ENCODE data around the gene GNAI3. TPM values are rescaled to one million over a fixed set of nuclear protein-coding genes. Genes with fewer than 3 reads are reported as not detected.
A peak's percentile ranks its signal among the peaks of the same experiment; 100 is the strongest.

Gene GNAI3
- total and polyA plus RNA-seq, 8 donors = 1.1 to 3.9 (median 2.8) TPM

GRCh38 chr1:109621379-109622136 is 73.1 kb downstream of the GNAI3 start:
- H3K9me3 ChIP-seq = no peaks in the 10 kb centered on the region
- peaks cover 3 to 15% (median 14%) of the 10 kb centered on the region in 3 donors for H3K4me1 ChIP-seq
- H3K27me3 ChIP-seq = no peaks in the 10 kb centered on the region
- peaks cover 0 to 7% (median under 1%) of the 10 kb centered on the region in 3 donors for H3K36me3 ChIP-seq
- TF ChIP-seq CTCF (IDR thresholded peaks at IDR 0.05) = no peak
- intact Hi-C loops (cut with DNase I) = no loop called here
- H3K27ac ChIP-seq = no peak overlapping the region
- FAIRE-seq (no peak), DNase-seq (peak in 3 of 6 donors; percentile 17 to 49 (median 30)), ATAC-seq (no peak)
- H3K4me3 ChIP-seq = peak overlapping the region in 3 of 4 donors; percentile 66 to 84 (median 80)
- 37 to 39% methylated on average over 13 of the region's 13 CpGs for WGBS, 2 donors

GRCh38 chr1:109622137-109622892 is 73.9 kb downstream of the GNAI3 start:
- Histone ChIP-seq H3K4me3 (no peak overlapping the region), H3K36me3 (peaks cover 0 to 15% (median 5%) of the 10 kb centered on the region in 3 donors), H3K27ac (no peak overlapping the region), H3K27me3 (no peaks in the 10 kb centered on the region), H3K9me3 (no peaks in the 10 kb centered on the region), H3K4me1 (peaks cover 3 to 15% (median 14%) of the 10 kb centered on the region in 3 donors)
- intact Hi-C loops (cut with DNase I) = no loop called here
- FAIRE-seq (no peak), DNase-seq (peak in 1 of 6 donors; percentile 8), ATAC-seq (no peak)
- TF ChIP-seq CTCF (IDR thresholded peaks at IDR 0.05) = no peak
- WGBS, 2 donors = 77 to 84% methylated on average over 11 of the region's 11 CpGs

GRCh38 chr1:109622895-109623294 is 74.5 kb downstream of the GNAI3 start:
- peaks cover 0 to 20% (median 5%) of the 10 kb centered on the region in 3 donors for H3K36me3 ChIP-seq
- TF ChIP-seq CTCF (IDR thresholded peaks at IDR 0.05) = no peak
- DNase-seq = no peak
- H3K27me3 ChIP-seq = no peaks in the 10 kb centered on the region
- no peaks in the 10 kb centered on the region for H3K9me3 ChIP-seq
- H3K27ac ChIP-seq = no peak overlapping the region
- WGBS, 2 donors = 84 to 87% methylated on average over 3 of the region's 3 CpGs
- H3K4me1 ChIP-seq = peaks cover 3 to 15% (median 13%) of the 10 kb centered on the region in 3 donors
- no peak for FAIRE-seq
- ATAC-seq = no peak
- intact Hi-C loops (cut with DNase I) = no loop called here
- no peak overlapping the region for H3K4me3 ChIP-seq

- Histone ChIP-seq H3K27ac (no peak overlapping the region), H3K4me3 (no peak overlapping the region), H3K36me3 (peaks cover 0 to 27% (median 5%) of the 10 kb centered on the region in 3 donors), H3K4me1 (peaks cover 3 to 13% (median 6%) of the 10 kb centered on the region in 3 donors), H3K27me3 (no peaks in the 10 kb centered on the region), H3K9me3 (no peaks in the 10 kb centered on the region)
- TF ChIP-seq CTCF (IDR thresholded peaks at IDR 0.05) = no peak
- ATAC-seq (no peak), FAIRE-seq (no peak), DNase-seq (peak in 2 of 6 donors; percentile 10 to 76)
- WGBS, 2 donors = 82 to 84% methylated on average over 11 of the region's 11 CpGs
- intact Hi-C loops (cut with DNase I) = no loop called here
Observed at GRCh38 chr1:109623601-109624161, 75.3 kb downstream of the GNAI3 start.

Data from pancreas (tissue), 10 donors.